ENCODE data around the gene DNMBP.
"Not testable (repeated sequence)": the region's sequence is repeated elsewhere in the genome, so short reads cannot be mapped to it uniquely, and the experiment has no call there.

GRCh38 chr10:99963467-99964165 is 46.1 kb downstream of the DNMBP start:
- TF ChIP-seq CTCF, POLR2A (IDR thresholded peaks at IDR 0.05): not testable (repeated sequence)
